Naive thymus-derived CD8-positive, alpha-beta T cell (primary cell): ENCODE data around the gene ERC2. TPM values are rescaled to one million over a fixed set of nuclear protein-coding genes. Genes with fewer than 3 reads are reported as not detected.

ENCODE experiments used
- ATAC-seq, 2 donors: fragments of 150-1000 bp; cut with Tn5 transposase in 1 of 2; sonication (Bioruptor Pico), chemical (Tn5 transposase) in 1 of 2; 1 replicate in 1 of 2; 2 replicates in 1 of 2; pipeline ENCODE4 v1.10.0; 2021; ENCODE audit warnings: mild to moderate bottlenecking in 2 of 2, moderate library complexity in 2 of 2
- POLR2A ChIA-PET: fragments of 350-600 bp; sonication (Branson Sonifier 250); formaldehyde crosslinking; loops from one replicate; lab custom pipeline; 2021; ENCODE audit warnings: antibody characterized with exemption; lab: Charles Lee
- DNase-seq, 10 donors: peaks; one replicate each; pipeline versions ENCODE4 v3.0.0 to v3.0.0-alpha.2; 2020 to 2022
- H3K27ac Mint-ChIP-seq, 10 donors: one replicate each; pipeline ENCODE4 v1.8.0; 2020 to 2022; ENCODE audit warnings: mild to moderate bottlenecking in 10 of 10, mixed read lengths in 10 of 10, moderate library complexity in 4 of 10, inconsistent platforms in 1 of 10
- H3K27me3 Mint-ChIP-seq, 5 donors: one replicate each; pipeline ENCODE4 v1.8.0; 2021 to 2022; ENCODE audit warnings: mixed read lengths in 5 of 5
- H3K36me3 Mint-ChIP-seq, 3 donors: one replicate each; pipeline ENCODE4 v1.8.0; 2020 to 2022; ENCODE audit warnings: mixed read lengths in 3 of 3, mild to moderate bottlenecking in 2 of 3, inconsistent platforms in 1 of 3
- H3K4me1 Mint-ChIP-seq, 4 donors: one replicate each; pipeline ENCODE4 v1.8.0; 2021 to 2022; ENCODE audit warnings: mixed read lengths in 4 of 4
- H3K4me3 Mint-ChIP-seq, 10 donors: one replicate each; pipeline ENCODE4 v1.8.0; 2020 to 2022; ENCODE audit warnings: mild to moderate bottlenecking in 10 of 10, mixed read lengths in 10 of 10, moderate library complexity in 6 of 10, inconsistent platforms in 1 of 10
- H3K9me3 Mint-ChIP-seq, 9 donors: one replicate each; pipeline ENCODE4 v1.8.0; 2020 to 2022; ENCODE audit warnings: mixed read lengths in 9 of 9, mild to moderate bottlenecking in 3 of 9, inconsistent platforms in 1 of 9, moderate library complexity in 1 of 9
- polyA plus RNA-seq, 3 donors: library from polyadenylated mRNA; unstranded; fragments of 300-500 nt; fragmentation: Illumina TruSeq; gene quantifications; one replicate each; pipeline ENCODE4 v1.2.3, GENCODE V29; 2021
- total RNA-seq, 8 experiments: library from RNA in 2 of 8; stranded (reverse) in 2 of 8; gene quantifications; one replicate each; pipeline ENCODE4 v1.2.3 and lab custom pipeline; 2021 to 2026

ERC2 gene
- total and polyA plus RNA-seq, 5 experiments from 2014 or later, result 0.05 to 0.29 TPM; not detected in 3

GRCh38 chr3:56202997-56203396 is 265.3 kb downstream of the ERC2 start:
- Mint-ChIP-seq H3K4me3 (no peak overlapping the region), H3K4me1 (no peaks in the 10 kb centered on the region), H3K27me3 (peaks cover 0 to 29% (median 5%) of the 10 kb centered on the region in 5 donors), H3K27ac (no peak overlapping the region), H3K36me3 (no peaks in the 10 kb centered on the region), H3K9me3 (no peaks in the 10 kb centered on the region)
- DNase-seq (no peak), ATAC-seq (no peak)
- POLR2A ChIA-PET, result no interaction called here

GRCh38 chr3:56201407-56201806 is 266.9 kb downstream of the ERC2 start:
- no peak overlapping the region for H3K27ac Mint-ChIP-seq

GRCh38 chr3:56200251-56200650 is 268.0 kb downstream of the ERC2 start:
- no peaks in the 10 kb centered on the region for H3K9me3 Mint-ChIP-seq
- POLR2A ChIA-PET, result no interaction called here
- H3K36me3 Mint-ChIP-seq, result no peaks in the 10 kb centered on the region
- DNase-seq (no peak), ATAC-seq (no peak)
- no peak overlapping the region for H3K27ac Mint-ChIP-seq
- peaks cover 0 to 18% (median 5%) of the 10 kb centered on the region in 5 donors for H3K27me3 Mint-ChIP-seq
- H3K4me3 Mint-ChIP-seq, result no peak overlapping the region
- H3K4me1 Mint-ChIP-seq, result no peaks in the 10 kb centered on the region

More at GRCh38 chr3:56201407-56201806, 266.9 kb downstream of the ERC2 start:
- ATAC-seq (no peak), DNase-seq (no peak)
- H3K27me3 Mint-ChIP-seq, result peaks cover 0 to 29% (median 5%) of the 10 kb centered on the region in 5 donors
- no peak overlapping the region for H3K4me3 Mint-ChIP-seq
- H3K4me1 Mint-ChIP-seq, result no peaks in the 10 kb centered on the region
- POLR2A ChIA-PET, result no interaction called here
- no peaks in the 10 kb centered on the region for H3K36me3 Mint-ChIP-seq
- H3K9me3 Mint-ChIP-seq, result no peaks in the 10 kb centered on the region

DNA sequence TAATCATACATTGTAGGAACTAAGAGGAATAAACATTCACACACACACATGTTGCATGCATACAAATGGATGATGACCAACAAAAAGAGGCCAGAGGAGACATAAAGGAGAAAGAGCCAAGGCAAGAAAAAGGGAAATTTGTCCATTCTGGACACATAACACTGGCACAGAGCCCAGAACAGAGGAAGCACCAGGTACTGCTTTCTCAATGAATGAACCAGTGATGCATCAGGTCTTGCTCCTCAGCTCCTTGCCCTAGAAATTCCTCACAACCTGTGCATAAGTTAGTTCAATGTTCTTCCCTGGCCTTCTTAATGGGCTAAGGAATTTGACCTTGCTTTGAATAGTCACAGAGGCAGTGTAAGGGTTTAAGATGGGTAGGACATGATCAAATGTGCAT is 270.3 kb downstream of the ERC2 start:
- H3K4me3 Mint-ChIP-seq, result no peak overlapping the region
- ATAC-seq (no peak), DNase-seq (no peak)
- no peaks in the 10 kb centered on the region for H3K4me1 Mint-ChIP-seq
- H3K27me3 Mint-ChIP-seq, result peaks cover 0 to 15% (median 2%) of the 10 kb centered on the region in 5 donors
- no peaks in the 10 kb centered on the region for H3K36me3 Mint-ChIP-seq
- POLR2A ChIA-PET, result no interaction called here
- no peaks in the 10 kb centered on the region for H3K9me3 Mint-ChIP-seq
- no peak overlapping the region for H3K27ac Mint-ChIP-seq

- POLR2A ChIA-PET, result no interaction called here
Measured at GRCh38 chr3:56197259-56197965, 270.9 kb downstream of the ERC2 start.

GRCh38 chr3:56196700-56197099 is 271.6 kb downstream of the ERC2 start:
- Mint-ChIP-seq H3K9me3 (no peaks in the 10 kb centered on the region), H3K36me3 (no peaks in the 10 kb centered on the region), H3K4me1 (no peaks in the 10 kb centered on the region), H3K27me3 (peaks cover 0 to 15% (median 2%) of the 10 kb centered on the region in 5 donors), H3K4me3 (no peak overlapping the region), H3K27ac (no peak overlapping the region)
- POLR2A ChIA-PET, result no interaction called here
- DNase-seq (no peak), ATAC-seq (no peak)

More at GRCh38 chr3:56197259-56197965, 270.9 kb downstream of the ERC2 start:
- H3K27me3 Mint-ChIP-seq, result peaks cover 0 to 15% (median 2%) of the 10 kb centered on the region in 5 donors
- H3K27ac Mint-ChIP-seq, result no peak overlapping the region
- no peaks in the 10 kb centered on the region for H3K4me1 Mint-ChIP-seq
- H3K4me3 Mint-ChIP-seq, result no peak overlapping the region
- ATAC-seq (no peak), DNase-seq (no peak)
- no peaks in the 10 kb centered on the region for H3K9me3 Mint-ChIP-seq
- no peaks in the 10 kb centered on the region for H3K36me3 Mint-ChIP-seq

GRCh38 chr3:56193519-56193918 is 274.7 kb downstream of the ERC2 start:
- H3K36me3 Mint-ChIP-seq, result no peaks in the 10 kb centered on the region
- H3K27me3 Mint-ChIP-seq, result peaks cover 0 to 4% (median 0%) of the 10 kb centered on the region in 5 donors
- H3K9me3 Mint-ChIP-seq, result no peaks in the 10 kb centered on the region
- H3K4me3 Mint-ChIP-seq, result no peak overlapping the region
- no peak for DNase-seq
- no peak for ATAC-seq
- POLR2A ChIA-PET, result no interaction called here
- no peaks in the 10 kb centered on the region for H3K4me1 Mint-ChIP-seq
- H3K27ac Mint-ChIP-seq, result no peak overlapping the region

DNA sequence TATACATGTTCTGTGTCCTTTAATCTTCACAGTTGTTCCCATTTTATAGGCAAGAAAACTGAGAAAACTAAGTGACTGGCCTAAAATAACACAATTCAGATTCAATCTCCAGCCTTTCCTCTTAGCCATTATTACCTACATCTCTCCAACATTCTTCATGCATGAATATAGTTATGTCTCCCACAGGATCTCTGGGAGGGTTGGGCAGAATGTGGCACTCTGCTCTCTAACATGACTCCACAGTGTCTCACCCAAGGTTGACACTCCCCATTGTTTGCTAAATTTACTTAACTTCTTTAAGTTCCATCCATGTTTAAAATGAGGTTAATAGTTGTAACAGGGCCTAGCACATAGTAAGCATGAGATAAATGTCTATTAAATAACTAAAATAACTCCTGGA is 276.3 kb downstream of the ERC2 start:
- H3K27me3 Mint-ChIP-seq, result peaks cover 0 to 7% (median 2%) of the 10 kb centered on the region in 5 donors
- DNase-seq, result no peak
- no peaks in the 10 kb centered on the region for H3K36me3 Mint-ChIP-seq
- no peaks in the 10 kb centered on the region for H3K4me1 Mint-ChIP-seq
- H3K9me3 Mint-ChIP-seq, result no peaks in the 10 kb centered on the region
- POLR2A ChIA-PET, result no interaction called here
- H3K4me3 Mint-ChIP-seq, result no peak overlapping the region
- no peak for ATAC-seq
- no peak overlapping the region for H3K27ac Mint-ChIP-seq

- POLR2A ChIA-PET, result no interaction called here
- H3K27me3 Mint-ChIP-seq, result peaks cover 0 to 7% (median 4%) of the 10 kb centered on the region in 5 donors
- H3K4me1 Mint-ChIP-seq, result no peaks in the 10 kb centered on the region
- H3K4me3 Mint-ChIP-seq, result no peak overlapping the region
- H3K36me3 Mint-ChIP-seq, result no peaks in the 10 kb centered on the region
- no peak overlapping the region for H3K27ac Mint-ChIP-seq
- ATAC-seq (no peak), DNase-seq (no peak)
- H3K9me3 Mint-ChIP-seq, result no peaks in the 10 kb centered on the region
Measured at GRCh38 chr3:56190771-56191305, 277.4 kb downstream of the ERC2 start.

DNA sequence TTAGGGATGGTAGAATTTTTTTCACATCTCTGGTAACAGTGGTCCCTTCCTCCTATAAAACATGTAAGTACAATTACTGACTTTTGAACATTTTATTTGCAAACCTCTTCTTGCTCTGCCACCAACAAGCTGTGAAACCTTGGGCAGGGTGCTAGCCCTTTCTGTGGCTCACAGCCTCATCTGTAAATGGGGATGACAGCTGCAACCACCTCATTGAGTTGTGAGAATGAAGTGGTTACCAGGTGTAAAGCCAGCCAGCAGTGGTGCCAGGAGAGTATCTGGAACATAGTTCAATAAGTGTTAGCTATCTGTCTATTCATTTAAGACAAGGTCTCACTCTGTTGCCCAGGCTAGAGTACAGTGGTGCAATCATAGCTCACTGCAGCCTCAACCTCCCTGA is 278.1 kb downstream of the ERC2 start:
- H3K36me3 Mint-ChIP-seq, result no peaks in the 10 kb centered on the region
- H3K4me1 Mint-ChIP-seq, result no peaks in the 10 kb centered on the region
- peaks cover 0 to 9% (median 4%) of the 10 kb centered on the region in 5 donors for H3K27me3 Mint-ChIP-seq
- POLR2A ChIA-PET, result no interaction called here
- H3K9me3 Mint-ChIP-seq, result no peaks in the 10 kb centered on the region
- H3K27ac Mint-ChIP-seq, result no peak overlapping the region
- no peak for ATAC-seq
- no peak for DNase-seq
- H3K4me3 Mint-ChIP-seq, result no peak overlapping the region

DNA sequence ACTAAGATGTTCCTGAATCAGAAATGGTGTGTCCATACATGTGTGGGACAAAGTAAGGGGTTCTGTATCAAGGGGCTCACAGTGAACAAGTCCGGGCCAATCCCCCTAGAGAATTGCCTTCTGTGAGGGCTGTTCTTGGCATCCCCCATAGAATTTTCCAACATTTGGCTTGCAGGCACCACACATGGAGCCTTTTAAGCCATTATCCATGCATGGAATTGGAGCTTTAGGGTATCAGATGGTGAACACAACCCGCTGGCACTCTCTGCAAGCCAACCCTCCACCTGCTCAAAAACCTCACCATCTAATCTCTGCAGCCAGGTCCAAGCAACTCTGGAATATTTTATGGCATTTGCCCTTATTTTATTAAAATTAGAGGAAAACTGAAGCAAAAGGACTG is 278.7 kb downstream of the ERC2 start:
- Mint-ChIP-seq H3K27ac (no peak overlapping the region), H3K4me1 (no peaks in the 10 kb centered on the region), H3K4me3 (no peak overlapping the region), H3K9me3 (no peaks in the 10 kb centered on the region), H3K36me3 (no peaks in the 10 kb centered on the region), H3K27me3 (peaks cover 0 to 9% (median 4%) of the 10 kb centered on the region in 5 donors)
- no peak for ATAC-seq
- POLR2A ChIA-PET, result no interaction called here
- DNase-seq, result no peak

DNA sequence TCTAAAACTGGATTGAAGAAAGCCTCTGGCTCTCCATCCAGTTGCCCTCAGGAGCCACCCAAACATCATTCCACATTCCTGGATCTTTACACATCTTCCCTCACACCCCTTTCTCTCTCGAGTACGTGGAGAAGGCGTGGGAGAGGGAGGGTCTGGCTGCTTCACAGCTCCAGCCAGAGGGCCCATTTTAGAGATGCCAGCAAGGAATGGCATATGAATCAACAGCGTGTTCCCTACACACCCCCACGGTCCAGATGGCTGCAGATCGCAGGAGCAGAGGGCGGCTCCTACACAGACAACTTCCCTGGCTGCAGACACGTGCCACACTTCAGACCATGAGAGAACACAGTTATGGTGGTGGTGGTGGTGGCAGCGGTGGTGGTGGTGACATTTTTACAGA is 280.1 kb downstream of the ERC2 start:
- Mint-ChIP-seq H3K4me3 (no peak overlapping the region), H3K27me3 (peaks cover 0 to 9% (median 4%) of the 10 kb centered on the region in 5 donors), H3K9me3 (no peaks in the 10 kb centered on the region), H3K36me3 (no peaks in the 10 kb centered on the region), H3K4me1 (no peaks in the 10 kb centered on the region), H3K27ac (no peak overlapping the region)
- POLR2A ChIA-PET, result no interaction called here
- ATAC-seq (no peak), DNase-seq (no peak)

- POLR2A ChIA-PET, result no interaction called here
- no peak for DNase-seq
- Mint-ChIP-seq H3K9me3 (no peaks in the 10 kb centered on the region), H3K27me3 (peaks cover 0 to 9% (median 4%) of the 10 kb centered on the region in 5 donors), H3K4me1 (no peaks in the 10 kb centered on the region), H3K27ac (no peak overlapping the region), H3K36me3 (no peaks in the 10 kb centered on the region), H3K4me3 (no peak overlapping the region)
- no peak for ATAC-seq
Measured at GRCh38 chr3:56187051-56187450, 281.2 kb downstream of the ERC2 start.

- POLR2A ChIA-PET, result no interaction called here
- no peaks in the 10 kb centered on the region for H3K36me3 Mint-ChIP-seq
- H3K4me3 Mint-ChIP-seq, result no peak overlapping the region
- ATAC-seq, result no peak
- DNase-seq, result no peak
- no peak overlapping the region for H3K27ac Mint-ChIP-seq
- peaks cover 0 to 9% (median 4%) of the 10 kb centered on the region in 5 donors for H3K27me3 Mint-ChIP-seq
- H3K4me1 Mint-ChIP-seq, result no peaks in the 10 kb centered on the region
- peaks cover 0 to 2% (median 0%) of the 10 kb centered on the region in 9 donors for H3K9me3 Mint-ChIP-seq
Measured at GRCh38 chr3:56185827-56186226, 282.4 kb downstream of the ERC2 start.
